ENCODE measurements around the gene PRPH2. TPM values are rescaled to one million over a fixed set of nuclear protein-coding genes. Genes with fewer than 3 reads are reported as not detected.
A peak's percentile ranks its signal among the peaks of the same experiment; 100 is the strongest.
"Not testable (repeated sequence)": the region's sequence is repeated elsewhere in the genome, so short reads cannot be mapped to it uniquely, and the experiment has no call there.

The PRPH2 gene
- total RNA-seq, 4 donors from 2014 or later = 0.31 to 2.1 (median 1.3) TPM

- peaks cover 0 to 93% of the 10 kb centered on the region in 2 donors for H3K36me3 ChIP-seq
- H3K9me3 ChIP-seq = no peaks in the 10 kb centered on the region
- no peak overlapping the region for H3K4me3 ChIP-seq
- H3K27me3 ChIP-seq = no peaks in the 10 kb centered on the region
- WGBS, 2 donors (ENCODE audit: low coverage in 1 of 2) = 70 to 83% methylated on average over 5 to 7 of the region's 7 CpGs
- TF ChIP-seq EP300 (IDR thresholded peaks at IDR 0.05) (no peak), POLR2A (IDR thresholded peaks at IDR 0.05) (no peak), POLR2AphosphoS5 (IDR thresholded peaks at IDR 0.05) (no peak)
- TF ChIP-seq, protein P1, sequence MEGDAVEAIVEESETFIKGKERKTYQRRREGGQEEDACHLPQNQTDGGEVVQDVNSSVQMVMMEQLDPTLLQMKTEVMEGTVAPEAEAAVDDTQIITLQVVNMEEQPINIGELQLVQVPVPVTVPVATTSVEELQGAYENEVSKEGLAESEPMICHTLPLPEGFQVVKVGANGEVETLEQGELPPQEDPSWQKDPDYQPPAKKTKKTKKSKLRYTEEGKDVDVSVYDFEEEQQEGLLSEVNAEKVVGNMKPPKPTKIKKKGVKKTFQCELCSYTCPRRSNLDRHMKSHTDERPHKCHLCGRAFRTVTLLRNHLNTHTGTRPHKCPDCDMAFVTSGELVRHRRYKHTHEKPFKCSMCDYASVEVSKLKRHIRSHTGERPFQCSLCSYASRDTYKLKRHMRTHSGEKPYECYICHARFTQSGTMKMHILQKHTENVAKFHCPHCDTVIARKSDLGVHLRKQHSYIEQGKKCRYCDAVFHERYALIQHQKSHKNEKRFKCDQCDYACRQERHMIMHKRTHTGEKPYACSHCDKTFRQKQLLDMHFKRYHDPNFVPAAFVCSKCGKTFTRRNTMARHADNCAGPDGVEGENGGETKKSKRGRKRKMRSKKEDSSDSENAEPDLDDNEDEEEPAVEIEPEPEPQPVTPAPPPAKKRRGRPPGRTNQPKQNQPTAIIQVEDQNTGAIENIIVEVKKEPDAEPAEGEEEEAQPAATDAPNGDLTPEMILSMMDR (IDR thresholded peaks at IDR 0.05) = no peak
- peak overlapping the region in 2 of 4 donors; percentile 9 to 10 for H3K27ac ChIP-seq
- ATAC-seq = no peak
- H3K4me1 ChIP-seq = peaks cover 0 to 32% (median 20%) of the 10 kb centered on the region in 3 donors
Observed at GRCh38 chr6:42689371-42689770, 33.0 kb downstream of the PRPH2 start.

- H3K9me3 ChIP-seq = no peaks in the 10 kb centered on the region
- WGBS, 2 donors (ENCODE audit: low coverage in 1 of 2) = 8 to 38% methylated on average over 2 to 3 of the region's 3 CpGs
- peaks cover 0 to 21% (median 10%) of the 10 kb centered on the region in 3 donors for H3K4me1 ChIP-seq
- no peak overlapping the region for H3K27ac ChIP-seq
- H3K4me3 ChIP-seq = no peak overlapping the region
- TF ChIP-seq POLR2A (IDR thresholded peaks at IDR 0.05) (no peak), POLR2AphosphoS5 (IDR thresholded peaks at IDR 0.05) (no peak), EP300 (IDR thresholded peaks at IDR 0.05) (no peak)
- TF ChIP-seq, protein P1 (IDR thresholded peaks at IDR 0.05) = no peak
- ATAC-seq = no peak
- peaks cover 0 to 93% of the 10 kb centered on the region in 2 donors for H3K36me3 ChIP-seq
- no peaks in the 10 kb centered on the region for H3K27me3 ChIP-seq
Observed at GRCh38 chr6:42688281-42688680, 34.1 kb downstream of the PRPH2 start.

GRCh38 chr6:42679358-42679757 is 43.0 kb downstream of the PRPH2 start:
- Histone ChIP-seq H3K4me3 (no peak overlapping the region), H3K4me1 (peaks cover 0 to 5% (median 0%) of the 10 kb centered on the region in 3 donors), H3K9me3 (no peaks in the 10 kb centered on the region), H3K36me3 (peaks cover 11 to 100% of the 10 kb centered on the region in 2 donors), H3K27me3 (no peaks in the 10 kb centered on the region), H3K27ac (no peak overlapping the region)
- no peak for TF ChIP-seq EP300 (IDR thresholded peaks at IDR 0.05)
- no peak for TF ChIP-seq POLR2A (IDR thresholded peaks at IDR 0.05)
- TF ChIP-seq, protein P1 (IDR thresholded peaks at IDR 0.05) = no peak
- no peak for TF ChIP-seq POLR2AphosphoS5 (IDR thresholded peaks at IDR 0.05)
- 81 to 82% methylated on average over 5 of the region's 5 CpGs for WGBS, 2 donors (ENCODE audit: low coverage in 1 of 2)
- ATAC-seq = no peak

- no peaks in the 10 kb centered on the region for H3K4me1 ChIP-seq
- H3K27ac ChIP-seq = no peak overlapping the region
- H3K27me3 ChIP-seq = no peaks in the 10 kb centered on the region
- no peaks in the 10 kb centered on the region for H3K9me3 ChIP-seq
- no peak overlapping the region for H3K4me3 ChIP-seq
- TF ChIP-seq POLR2AphosphoS5 (IDR thresholded peaks at IDR 0.05) = no peak
- TF ChIP-seq POLR2A (IDR thresholded peaks at IDR 0.05) = no peak
- TF ChIP-seq EP300 (IDR thresholded peaks at IDR 0.05) = no peak
- TF ChIP-seq, protein P1 (IDR thresholded peaks at IDR 0.05) = no peak
- H3K36me3 ChIP-seq = peaks cover 18 to 100% of the 10 kb centered on the region in 2 donors
- WGBS, 2 donors (ENCODE audit: low coverage in 1 of 2) = 93% methylated on average over 3 of the region's 3 CpGs; no CpG with 5 or more reads in 1 of the 2 donors
- ATAC-seq = no peak
Observed at GRCh38 chr6:42674780-42675179, 47.6 kb downstream of the PRPH2 start.

DNA sequence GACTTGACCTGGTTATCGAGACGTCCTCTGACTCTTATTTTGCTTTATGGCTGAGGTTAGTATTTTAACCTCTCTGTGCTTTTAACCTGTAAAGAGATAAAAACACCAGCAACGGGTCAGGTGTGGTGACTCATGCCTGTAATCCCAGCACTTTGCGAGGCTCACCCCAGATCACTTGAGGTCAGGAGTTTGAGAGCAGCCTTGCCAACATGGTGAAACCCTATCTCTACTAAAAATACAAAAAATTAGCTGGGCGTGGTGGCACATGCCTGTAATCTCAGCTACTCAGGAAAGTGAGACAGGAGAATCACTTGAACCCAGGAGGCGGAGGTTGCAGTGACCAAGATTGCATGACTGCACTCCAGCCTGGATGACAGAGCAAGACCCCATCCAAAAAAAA is 48.0 kb downstream of the PRPH2 start:
- H3K4me3 ChIP-seq, ATAC-seq, H3K4me1 ChIP-seq, H3K27ac ChIP-seq, H3K27me3 ChIP-seq, H3K9me3 ChIP-seq: not testable (repeated sequence)
- WGBS, 2 donors (ENCODE audit: low coverage in 1 of 2) = 94 to 100% methylated on average over 1 to 3 of the region's 6 CpGs
- H3K36me3 ChIP-seq = peaks cover 19 to 100% of the 10 kb centered on the region in 2 donors

Measured in gastroesophageal sphincter (tissue), 4 donors.